Type B pancreatic cell (in vitro differentiated cells): ENCODE results near the gene SLPI. TPM values are rescaled to one million over a fixed set of nuclear protein-coding genes. Genes with fewer than 3 reads are reported as not detected.

Experiments
- DNase-seq: peaks from one replicate; pipeline ENCODE4 v3.0.0; 2021; ENCODE audit warnings: mixed read lengths; ENCODE audit not compliant: unreplicated experiment; ENCODE audit errors: extremely low spot score
- H3K27ac Mint-ChIP-seq: 2 replicates; pipeline ENCODE4 v1.8.0; 2021; ENCODE audit warnings: mild to moderate bottlenecking, mixed read lengths
- H3K27me3 Mint-ChIP-seq: 2 replicates; pipeline ENCODE4 v1.8.0; 2021; ENCODE audit warnings: mixed read lengths
- H3K36me3 Mint-ChIP-seq: 2 replicates; pipeline ENCODE4 v1.8.0; 2021; ENCODE audit warnings: mixed read lengths
- H3K4me1 Mint-ChIP-seq: one replicate; pipeline ENCODE4 v1.8.0; 2021; ENCODE audit warnings: mixed read lengths; ENCODE audit not compliant: unreplicated experiment
- H3K4me3 Mint-ChIP-seq: 2 replicates; pipeline ENCODE4 v1.8.0; 2021; ENCODE audit warnings: mild to moderate bottlenecking, mixed read lengths
- H3K9me3 Mint-ChIP-seq: 2 replicates; pipeline ENCODE4 v1.8.0; 2021; ENCODE audit warnings: mixed read lengths
- CTCF ChIP-seq: fragments of 200-600 bp; sonication (generic); conservative IDR thresholded peaks from 2 replicates; pipeline ENCODE4 v1.5.0; 2021; ENCODE audit warnings: antibody characterized with exemption, mild to moderate bottlenecking
- total RNA-seq: library from RNA; stranded (reverse); gene quantifications from 2 replicates; pipeline ENCODE4 v1.2.1, GENCODE V29; 2021; ENCODE audit warnings: low replicate concordance

The SLPI gene
- total RNA-seq, 1 donor from 2014 or later: 35.7 TPM

GRCh38 chr20:45291526-45291925 lies 37.2 kb upstream of the SLPI start:
- H3K4me3 Mint-ChIP-seq: peak overlapping the region; percentile 38
- no peak overlapping the region for H3K27ac Mint-ChIP-seq
- peaks cover 15% of the 10 kb centered on the region for H3K4me1 Mint-ChIP-seq
- no peak for DNase-seq
- peaks cover 49% of the 10 kb centered on the region for H3K27me3 Mint-ChIP-seq
- TF ChIP-seq CTCF: no peak
- H3K9me3 Mint-ChIP-seq: no peaks in the 10 kb centered on the region
- H3K36me3 Mint-ChIP-seq: no peaks in the 10 kb centered on the region

GRCh38 chr20:45290677-45291355 lies 36.5 kb upstream of the SLPI start:
- Mint-ChIP-seq H3K36me3 (no peaks in the 10 kb centered on the region), H3K4me3 (peak overlapping the region; percentile 38), H3K9me3 (no peaks in the 10 kb centered on the region), H3K27me3 (peaks cover 49% of the 10 kb centered on the region), H3K4me1 (peaks cover 15% of the 10 kb centered on the region), H3K27ac (peak overlapping the region; percentile 27)
- DNase-seq: peak; percentile 84
- peak; percentile 89 for TF ChIP-seq CTCF

GRCh38 chr20:45289942-45290676 lies 35.7 kb upstream of the SLPI start:
- Mint-ChIP-seq H3K27me3 (peaks cover 49% of the 10 kb centered on the region), H3K4me1 (peaks cover 15% of the 10 kb centered on the region), H3K9me3 (no peaks in the 10 kb centered on the region), H3K27ac (no peak overlapping the region), H3K36me3 (no peaks in the 10 kb centered on the region), H3K4me3 (no peak overlapping the region)
- no peak for DNase-seq
- no peak for TF ChIP-seq CTCF

GRCh38 chr20:45288860-45289259 lies 34.5 kb upstream of the SLPI start:
- H3K36me3 Mint-ChIP-seq: no peaks in the 10 kb centered on the region
- no peak for DNase-seq
- H3K27ac Mint-ChIP-seq: no peak overlapping the region
- no peak for TF ChIP-seq CTCF
- H3K4me1 Mint-ChIP-seq: peaks cover 13% of the 10 kb centered on the region
- no peaks in the 10 kb centered on the region for H3K9me3 Mint-ChIP-seq
- no peak overlapping the region for H3K4me3 Mint-ChIP-seq
- H3K27me3 Mint-ChIP-seq: peaks cover 49% of the 10 kb centered on the region

GRCh38 chr20:45288376-45288775 lies 34.0 kb upstream of the SLPI start:
- no peaks in the 10 kb centered on the region for H3K36me3 Mint-ChIP-seq
- TF ChIP-seq CTCF: no peak
- peaks cover 11% of the 10 kb centered on the region for H3K4me1 Mint-ChIP-seq
- no peak for DNase-seq
- H3K9me3 Mint-ChIP-seq: no peaks in the 10 kb centered on the region
- H3K4me3 Mint-ChIP-seq: no peak overlapping the region
- H3K27me3 Mint-ChIP-seq: peaks cover 48% of the 10 kb centered on the region
- no peak overlapping the region for H3K27ac Mint-ChIP-seq
